Ishikawa (cell line): ENCODE data around the gene PNMA6E.

Experiments
- CREB1 ChIP-seq: IDR thresholded peaks from 2 replicates; pipeline ENCODE4 v1.6.1; 2012; ENCODE audit warnings: low read depth
- EGR1 ChIP-seq: IDR thresholded peaks from 2 replicates; pipeline ENCODE4 v1.6.1; 2012
- EP300 ChIP-seq: IDR thresholded peaks from 2 replicates; pipeline ENCODE4 v1.6.1; 2012; ENCODE audit warnings: borderline replicate concordance
- MAX ChIP-seq: IDR thresholded peaks from 2 replicates; pipeline ENCODE4 v1.6.1; 2012
- REST ChIP-seq: IDR thresholded peaks from 2 replicates; pipeline ENCODE4 v1.6.1; 2012; ENCODE audit warnings: low read depth, mild to moderate bottlenecking
- ZBTB7A ChIP-seq: IDR thresholded peaks from 2 replicates; pipeline ENCODE4 v1.6.1; 2012; ENCODE audit warnings: low read depth

- TF ChIP-seq EP300 (no peak), CREB1 (no peak), REST (no peak), ZBTB7A (no peak), MAX (no peak), EGR1 (no peak)
These were observed 39.5 kb upstream of the PNMA6E start for GRCh38 chrX:153440556-153441135.
